Glomerular endothelial cell (primary cell): ENCODE measurements around the gene ALPL. TPM values are rescaled to one million over a fixed set of nuclear protein-coding genes. Genes with fewer than 3 reads are reported as not detected.

Experiments
- DNase-seq: peaks from one replicate; pipeline ENCODE4 v3.0.0-alpha.2; 2011; ENCODE audit warnings: low read depth, low spot score; ENCODE audit errors: extremely low read depth
- total RNA-seq: library from RNA; depleted of rRNA; stranded (reverse); fragments of >200 nt; gene quantifications from 2 replicates; pipeline ENCODE4 v1.2.3, GENCODE V29; 2015

Gene ALPL
- total RNA-seq, 1 donor from 2014 or later: 1.3 TPM

GRCh38 chr1:21526441-21526840, 17.2 kb downstream of the ALPL start:
- no peak for DNase-seq

GRCh38 chr1:21530368-21531016, 21.3 kb downstream of the ALPL start:
- no peak for DNase-seq

- no peak for DNase-seq
Measured at GRCh38 chr1:21531241-21531640, 22.0 kb downstream of the ALPL start.

GRCh38 chr1:21532496-21532895, 23.3 kb downstream of the ALPL start:
- no peak for DNase-seq

- no peak for DNase-seq
Measured at GRCh38 chr1:21532992-21533534, 23.8 kb downstream of the ALPL start.

- DNase-seq: no peak
Measured at GRCh38 chr1:21534146-21534545, 24.9 kb downstream of the ALPL start.

GRCh38 chr1:21534674-21535378, 25.6 kb downstream of the ALPL start:
- no peak for DNase-seq

- no peak for DNase-seq
Measured at GRCh38 chr1:21536218-21536617, 27.0 kb downstream of the ALPL start.

GRCh38 chr1:21537511-21537931, 28.3 kb downstream of the ALPL start:
- DNase-seq: no peak

GRCh38 chr1:21537932-21538630, 28.9 kb downstream of the ALPL start:
- DNase-seq: no peak

GRCh38 chr1:21539933-21540332, 30.7 kb downstream of the ALPL start:
- no peak for DNase-seq

- DNase-seq: no peak
Measured at GRCh38 chr1:21541329-21541728, 32.1 kb downstream of the ALPL start.

GRCh38 chr1:21541835-21542234, 32.6 kb downstream of the ALPL start:
- DNase-seq: no peak

- DNase-seq: no peak
Measured at GRCh38 chr1:21543598-21543997, 34.4 kb downstream of the ALPL start.

- no peak for DNase-seq
Measured at GRCh38 chr1:21544095-21544494, 34.9 kb downstream of the ALPL start.

GRCh38 chr1:21546122-21546825, 37.1 kb downstream of the ALPL start:
- no peak for DNase-seq

- DNase-seq: no peak
Measured at GRCh38 chr1:21547876-21548275, 38.7 kb downstream of the ALPL start.

- no peak for DNase-seq
Measured at GRCh38 chr1:21550097-21550496, 40.9 kb downstream of the ALPL start.

- no peak for DNase-seq
Measured at GRCh38 chr1:21550866-21551475, 41.7 kb downstream of the ALPL start.

- DNase-seq: no peak
Measured at GRCh38 chr1:21552715-21553114, 43.5 kb downstream of the ALPL start.
